NB4 (cell line): Measurements from ENCODE around the gene OBSCN.

Experiments
- DNase-seq: peaks from one replicate; pipeline ENCODE4 v3.0.0; 2010; ENCODE audit warnings: low read depth
- H3K4me3 ChIP-seq: one replicate; pipeline ENCODE4 v1.5.1; 2011; ENCODE audit warnings: mild to moderate bottlenecking, low read depth, low read length, moderate library complexity
- CTCF ChIP-seq: IDR thresholded peaks from one replicate; pipeline ENCODE4 v1.5.1; 2012; ENCODE audit warnings: low read depth, low read length
- MAX ChIP-seq: IDR thresholded peaks from 2 replicates; pipeline ENCODE4 v1.6.1; 2011; ENCODE audit warnings: low read depth, low read length
- MYC ChIP-seq: IDR thresholded peaks from 2 replicates; pipeline ENCODE4 v1.6.1; 2011; ENCODE audit warnings: low read depth, low read length
- POLR2A ChIP-seq: IDR thresholded peaks from 2 replicates; pipeline ENCODE4 v1.6.1; 2011; ENCODE audit warnings: mild to moderate bottlenecking; ENCODE audit not compliant: insufficient read length; ENCODE audit errors: extremely low read depth

OBSCN gene

GRCh38 chr1:228222548-228222947 lies 14.7 kb downstream of the OBSCN start:
- TF ChIP-seq MAX (no peak), MYC (no peak), CTCF (no peak), POLR2A (no peak)
- DNase-seq, result no peak
- H3K4me3 ChIP-seq, result no peak overlapping the region

- no peak for TF ChIP-seq MAX
- TF ChIP-seq MYC, result no peak
- no peak for TF ChIP-seq POLR2A
- no peak for TF ChIP-seq CTCF
- DNase-seq, result no peak
- H3K4me3 ChIP-seq, result no peak overlapping the region
Observed at GRCh38 chr1:228224198-228225164, 16.6 kb downstream of the OBSCN start.

- DNase-seq, result no peak
- TF ChIP-seq POLR2A (no peak), CTCF (no peak), MAX (no peak), MYC (no peak)
Observed at GRCh38 chr1:228225165-228225710, 17.4 kb downstream of the OBSCN start.

GRCh38 chr1:228225740-228226139 lies 17.9 kb downstream of the OBSCN start:
- DNase-seq, result no peak
- no peak for TF ChIP-seq CTCF
- no peak for TF ChIP-seq MYC
- no peak for TF ChIP-seq POLR2A
- no peak for TF ChIP-seq MAX
- H3K4me3 ChIP-seq, result no peak overlapping the region

More at GRCh38 chr1:228225165-228225710, 17.4 kb downstream of the OBSCN start:
- H3K4me3 ChIP-seq, result no peak overlapping the region

- H3K4me3 ChIP-seq, result no peak overlapping the region
- TF ChIP-seq POLR2A (no peak), MYC (no peak), MAX (no peak), CTCF (no peak)
- DNase-seq, result no peak
Observed at GRCh38 chr1:228226141-228226874, 18.5 kb downstream of the OBSCN start.
